ENCODE measurements around the gene ADAM8. TPM values are rescaled to one million over a fixed set of nuclear protein-coding genes. Genes with fewer than 3 reads are reported as not detected.
A peak's percentile ranks its signal among the peaks of the same experiment; 100 is the strongest.
"Not testable (repeated sequence)": the region's sequence is repeated elsewhere in the genome, so short reads cannot be mapped to it uniquely, and the experiment has no call there.

The ADAM8 gene
- total RNA-seq (10 to 100 TPM; 11.2 to 17.0 TPM), polyA plus RNA-seq (1 to 10 TPM; 1.0 to 1.3 TPM)
- long read RNA-seq, donor 1, transcript ADAM8-202 (23 exons, 3,279 nt): major isoform, 9 of 12 reads
- long read RNA-seq, donor 1, partial matches to known transcripts: 3 of 12 reads
- long read RNA-seq, donor 1, other reads (novel, unspliced or antisense): 0 of 12 reads
- long read RNA-seq, donor 2, partial matches to known transcripts: 0 of 1 reads
- long read RNA-seq, donor 2, other reads (novel, unspliced or antisense): 1 of 1 reads

- Histone ChIP-seq H3K27me3 (ENCODE audit: control insufficient read depth in 1 of 2, insufficient read depth in 2 of 2, low read length in 1 of 2) (no peaks in the 10 kb centered on the region), H3K36me3 (ENCODE audit: control insufficient read depth in 1 of 2, insufficient read depth in 2 of 2, low read length in 1 of 2) (peaks cover 0 to 3% of the 10 kb centered on the region in 2 donors), H3K4me1 (ENCODE audit: control insufficient read depth in 1 of 2, insufficient read depth in 2 of 2, low read length in 2 of 2) (no peaks in the 10 kb centered on the region), H3K27ac (ENCODE audit: low read depth in 1 of 2, low read length in 2 of 2) (no peak within 1 kb of the TSS), H3K4me3 (ENCODE audit: low read length in 2 of 2) (no peak within 1 kb of the TSS), H3K9me3 (ENCODE audit: control insufficient read depth, low read length) (no peaks in the 10 kb centered on the region)
- 6% methylated on average over 47 to 63 of the region's 63 CpGs for WGBS, 2 donors
- ATAC-seq (ENCODE audit: low FRiP score) (no peak), DNase-seq (peak in 1 of 2 donors; percentile 59)
- intact Hi-C loops (cut with DNase I): no loop called here
Observed at GRCh38 chr10:133276435-133277201, at the start of gene ADAM8. Gene ADAM8 (minus strand): TSS chr10:133276868. CDS start chr10:133276817, 51 bp downstream.

- peak overlapping the region in 1 of 2 donors; percentile 16 for H3K4me3 ChIP-seq (ENCODE audit: low read length in 2 of 2)
- no peaks in the 10 kb centered on the region for H3K36me3 ChIP-seq (ENCODE audit: control insufficient read depth in 1 of 2, insufficient read depth in 2 of 2, low read length in 1 of 2)
- ATAC-seq (ENCODE audit: low FRiP score) (no peak), DNase-seq (no peak)
- H3K4me1 ChIP-seq (ENCODE audit: control insufficient read depth in 1 of 2, insufficient read depth in 2 of 2, low read length in 2 of 2): no peaks in the 10 kb centered on the region
- H3K9me3 ChIP-seq (ENCODE audit: control insufficient read depth, low read length): no peaks in the 10 kb centered on the region
- no peak overlapping the region for H3K27ac ChIP-seq (ENCODE audit: low read depth in 1 of 2, low read length in 2 of 2)
- intact Hi-C loops (cut with DNase I): loop anchor here in 1 of 2 donors (5.0 kb wide), 1 partner anchor 281 kb away; no protein-coding TSS in a partner anchor
- 32 to 36% methylated on average over 9 of the region's 9 CpGs for WGBS, 2 donors
- peaks cover 0 to 1% of the 10 kb centered on the region in 2 donors for H3K27me3 ChIP-seq (ENCODE audit: control insufficient read depth in 1 of 2, insufficient read depth in 2 of 2, low read length in 1 of 2)
Observed at GRCh38 chr10:133326223-133326551, 49.5 kb upstream of the ADAM8 start.

DNA sequence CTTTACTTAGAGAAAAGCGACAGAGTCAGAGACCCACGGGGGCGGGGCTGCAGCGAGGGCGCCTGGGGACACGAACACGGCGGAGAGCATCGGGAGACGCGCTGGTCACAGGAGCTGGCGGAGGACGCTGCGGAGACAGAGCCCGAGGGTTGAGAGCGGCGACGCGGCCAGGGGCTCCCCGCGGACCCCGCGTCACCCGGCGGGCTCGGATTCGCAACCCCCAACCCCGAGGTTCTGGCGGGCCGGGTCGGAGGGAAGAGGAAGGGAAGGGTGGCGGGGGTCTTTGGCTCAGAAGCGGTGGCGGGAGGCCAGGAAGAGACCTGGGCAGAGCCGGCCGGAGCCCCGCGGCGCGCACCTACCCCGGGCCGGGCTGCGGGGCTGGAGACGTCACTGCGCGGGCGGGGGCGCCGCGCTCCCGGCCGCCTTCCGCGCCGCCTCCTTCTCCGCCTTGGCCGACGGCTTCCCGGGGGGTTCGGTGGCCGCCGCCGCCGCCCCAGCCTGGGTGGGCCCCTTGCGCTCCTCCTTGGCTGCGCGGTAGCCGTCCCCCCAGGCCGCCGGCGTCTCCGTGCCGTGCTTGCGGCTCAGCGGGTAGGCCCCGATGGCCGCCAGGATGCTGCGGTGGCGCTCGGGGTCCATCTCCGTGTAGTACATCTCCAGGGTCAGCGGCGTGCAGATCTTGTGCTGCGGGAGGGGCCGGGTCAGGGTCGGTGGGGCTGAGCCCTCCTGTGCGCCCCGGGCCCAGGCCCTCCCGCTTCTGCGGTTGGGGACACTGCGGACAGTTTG is 49.0 kb upstream of the ADAM8 start:
- WGBS, 2 donors: 1% methylated on average over 75 to 91 of the region's 91 CpGs
- intact Hi-C loops (cut with DNase I): loop anchor here in 1 of 2 donors (5.0 kb wide), 1 partner anchor 282 kb away; no protein-coding TSS in a partner anchor
- Histone ChIP-seq H3K4me3 (ENCODE audit: low read length in 2 of 2) (peak overlapping the region; percentile 16 to 40), H3K36me3 (ENCODE audit: control insufficient read depth in 1 of 2, insufficient read depth in 2 of 2, low read length in 1 of 2) (no peaks in the 10 kb centered on the region), H3K27ac (ENCODE audit: low read depth in 1 of 2, low read length in 2 of 2) (no peak overlapping the region), H3K9me3 (ENCODE audit: control insufficient read depth, low read length) (no peaks in the 10 kb centered on the region), H3K4me1 (ENCODE audit: control insufficient read depth in 1 of 2, insufficient read depth in 2 of 2, low read length in 2 of 2) (no peaks in the 10 kb centered on the region), H3K27me3 (ENCODE audit: control insufficient read depth in 1 of 2, insufficient read depth in 2 of 2, low read length in 1 of 2) (peaks cover 0 to 1% of the 10 kb centered on the region in 2 donors)
- ATAC-seq (ENCODE audit: low FRiP score) (no peak), DNase-seq (peak in 1 of 2 donors; percentile 47)

- intact Hi-C loops (cut with DNase I): loop anchor here in 1 of 2 donors (5.0 kb wide), 1 partner anchor 282 kb away; no protein-coding TSS in a partner anchor
- no peak for ATAC-seq (ENCODE audit: low FRiP score)
- Histone ChIP-seq H3K9me3 (ENCODE audit: control insufficient read depth, low read length) (no peaks in the 10 kb centered on the region), H3K27ac (ENCODE audit: low read depth in 1 of 2, low read length in 2 of 2) (no peak overlapping the region), H3K27me3 (ENCODE audit: control insufficient read depth in 1 of 2, insufficient read depth in 2 of 2, low read length in 1 of 2) (peaks cover 0 to 1% of the 10 kb centered on the region in 2 donors), H3K4me3 (ENCODE audit: low read length in 2 of 2) (no peak overlapping the region), H3K4me1 (ENCODE audit: control insufficient read depth in 1 of 2, insufficient read depth in 2 of 2, low read length in 2 of 2) (no peaks in the 10 kb centered on the region), H3K36me3 (ENCODE audit: control insufficient read depth in 1 of 2, insufficient read depth in 2 of 2, low read length in 1 of 2) (no peaks in the 10 kb centered on the region)
- WGBS, 2 donors: 16 to 19% methylated on average over 20 of the region's 20 CpGs
- DNase-seq: peak in 1 of 2 donors; percentile 54
Observed at GRCh38 chr10:133324857-133325260, 48.2 kb upstream of the ADAM8 start.

GRCh38 chr10:133324198-133324792 is 47.6 kb upstream of the ADAM8 start:
- Histone ChIP-seq H3K4me3 (ENCODE audit: low read length in 2 of 2) (no peak overlapping the region), H3K27me3 (ENCODE audit: control insufficient read depth in 1 of 2, insufficient read depth in 2 of 2, low read length in 1 of 2) (peaks cover 0 to 1% of the 10 kb centered on the region in 2 donors), H3K9me3 (ENCODE audit: control insufficient read depth, low read length) (no peaks in the 10 kb centered on the region), H3K36me3 (ENCODE audit: control insufficient read depth in 1 of 2, insufficient read depth in 2 of 2, low read length in 1 of 2) (no peaks in the 10 kb centered on the region), H3K27ac (ENCODE audit: low read depth in 1 of 2, low read length in 2 of 2) (no peak overlapping the region), H3K4me1 (ENCODE audit: control insufficient read depth in 1 of 2, insufficient read depth in 2 of 2, low read length in 2 of 2) (no peaks in the 10 kb centered on the region)
- intact Hi-C loops (cut with DNase I): no loop called here
- 12 to 14% methylated on average over 10 to 13 of the region's 13 CpGs for WGBS, 2 donors
- DNase-seq: peak in 1 of 2 donors; percentile 51
- no peak for ATAC-seq (ENCODE audit: low FRiP score)

- H3K9me3 ChIP-seq (ENCODE audit: control insufficient read depth, low read length); H3K27ac ChIP-seq (ENCODE audit: low read depth in 1 of 2, low read length in 2 of 2); H3K36me3 ChIP-seq (ENCODE audit: control insufficient read depth in 1 of 2, insufficient read depth in 2 of 2, low read length in 1 of 2); intact Hi-C loops (cut with DNase I); H3K4me3 ChIP-seq (ENCODE audit: low read length in 2 of 2); H3K4me1 ChIP-seq (ENCODE audit: control insufficient read depth in 1 of 2, insufficient read depth in 2 of 2, low read length in 2 of 2); H3K27me3 ChIP-seq (ENCODE audit: control insufficient read depth in 1 of 2, insufficient read depth in 2 of 2, low read length in 1 of 2); DNase-seq; ATAC-seq (ENCODE audit: low FRiP score): not testable (repeated sequence)
- WGBS, 2 donors: 80 to 81% methylated on average over 12 of the region's 14 CpGs
Observed at GRCh38 chr10:133322064-133322709, 45.5 kb upstream of the ADAM8 start.

GRCh38 chr10:133320852-133321422 is 44.3 kb upstream of the ADAM8 start:
- H3K4me3 ChIP-seq (ENCODE audit: low read length in 2 of 2); intact Hi-C loops (cut with DNase I); H3K36me3 ChIP-seq (ENCODE audit: control insufficient read depth in 1 of 2, insufficient read depth in 2 of 2, low read length in 1 of 2); H3K9me3 ChIP-seq (ENCODE audit: control insufficient read depth, low read length); H3K27ac ChIP-seq (ENCODE audit: low read depth in 1 of 2, low read length in 2 of 2); H3K4me1 ChIP-seq (ENCODE audit: control insufficient read depth in 1 of 2, insufficient read depth in 2 of 2, low read length in 2 of 2); ATAC-seq (ENCODE audit: low FRiP score); H3K27me3 ChIP-seq (ENCODE audit: control insufficient read depth in 1 of 2, insufficient read depth in 2 of 2, low read length in 1 of 2): not testable (repeated sequence)
- WGBS, 2 donors: 88 to 92% methylated on average over 6 of the region's 6 CpGs
- peak in 1 of 2 donors; percentile 24 for DNase-seq

All from aorta (tissue), 5 donors.